ENCODE data around the gene HEXA. TPM values are rescaled to one million over a fixed set of nuclear protein-coding genes. Genes with fewer than 3 reads are reported as not detected.
"Not testable (repeated sequence)": the region's sequence is repeated elsewhere in the genome, so short reads cannot be mapped to it uniquely, and the experiment has no call there.

The HEXA gene
- total and polyA plus RNA-seq, 2 of the 8 experiments (the other 6 are each of a cell fraction or from before 2014, with no cell fraction given): 52.5 to 73.7 TPM

DNA sequence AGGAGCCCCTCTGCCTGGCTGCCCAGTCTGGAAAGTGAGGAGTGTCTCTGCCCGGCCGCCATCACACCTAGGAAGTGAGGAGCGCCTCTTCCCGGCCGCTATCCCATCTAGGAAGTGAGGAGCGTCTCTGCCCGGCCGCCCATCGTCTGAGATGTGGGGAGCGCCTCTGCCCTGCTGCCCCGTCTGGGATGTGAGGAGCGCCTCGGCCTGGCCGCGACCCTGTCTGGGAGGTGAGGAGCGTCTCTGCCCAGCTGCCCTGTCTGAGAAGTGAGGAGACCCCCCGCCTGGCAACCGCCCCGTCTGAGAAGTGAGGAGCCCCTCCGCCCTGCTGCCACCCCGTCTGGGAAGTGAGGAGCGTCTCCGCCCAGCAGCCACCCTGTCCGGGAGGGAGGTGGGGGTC lies 20.5 kb upstream of the HEXA start:
- H2BK12ac ChIP-seq (ENCODE audit: low read depth, low read length); H4K5ac ChIP-seq (ENCODE audit: insufficient read length, low read depth, low read length); H3K79me1 ChIP-seq (ENCODE audit: low read depth, low read length); H3K4ac ChIP-seq (replicated peaks; ENCODE audit: insufficient read length, low read depth, low read length); H3K79me2 ChIP-seq (ENCODE audit: control insufficient read depth in 1 of 2, insufficient read depth in 2 of 2, low read length in 2 of 2); POLR2A ChIA-PET (ENCODE audit: partially characterized antibody); H2BK15ac ChIP-seq (ENCODE audit: low read length); H3K23me2 ChIP-seq (ENCODE audit: low read depth, low read length); H2BK20ac ChIP-seq (ENCODE audit: low read length); H3K18ac ChIP-seq (ENCODE audit: extremely low read depth, low read length); H4K20me1 ChIP-seq (replicated peaks in 1 of 2; ENCODE audit: control insufficient read depth in 1 of 2, insufficient read depth in 2 of 2, low read length in 2 of 2); H3K4me3 ChIP-seq (ENCODE audit: extremely low read depth in 1 of 4, insufficient read depth in 2 of 4, low read depth in 3 of 4, low read length in 4 of 4); H3K14ac ChIP-seq (ENCODE audit: insufficient read length); H2BK5ac ChIP-seq (ENCODE audit: low read depth, low read length); H2BK120ac ChIP-seq (replicated peaks; ENCODE audit: low read depth, low read length); H4K91ac ChIP-seq (replicated peaks; ENCODE audit: insufficient read length, low read length); H3K9me3 ChIP-seq (ENCODE audit: insufficient read depth in 2 of 2, low read depth in 1 of 2, low read length in 1 of 2); H2AK5ac ChIP-seq (ENCODE audit: low read depth, low read length); DNase-seq (ENCODE audit: low read depth in 1 of 2, low spot score in 2 of 2); H3K27ac ChIP-seq (ENCODE audit: low read depth, low read length); H3K56ac ChIP-seq (replicated peaks; ENCODE audit: insufficient read length, low read depth, low read length); H3K36me3 ChIP-seq (ENCODE audit: control insufficient read depth in 2 of 4, insufficient read depth in 4 of 4, low read length in 3 of 4); H4K8ac ChIP-seq (ENCODE audit: extremely low read depth, insufficient read depth, low read length); H3K27me3 ChIP-seq (replicated peaks in 1 of 4; ENCODE audit: control insufficient read depth in 3 of 4, extremely low read depth in 1 of 4, insufficient read depth in 3 of 4, low read length in 3 of 4); FAIRE-seq; CTCF ChIA-PET (ENCODE audit: partially characterized antibody); H3K4me1 ChIP-seq (replicated peaks in 1 of 4; ENCODE audit: control insufficient read depth in 3 of 4, insufficient read depth in 4 of 4, low read length in 3 of 4); H3K23ac ChIP-seq (ENCODE audit: insufficient read length); H3K4me2 ChIP-seq (ENCODE audit: insufficient read depth in 1 of 2, low read depth in 2 of 2, low read length in 2 of 2); H3K9ac ChIP-seq (replicated peaks in 1 of 4; ENCODE audit: extremely low read depth in 1 of 4, low read depth in 3 of 4, low read length in 3 of 4); H2AFZ ChIP-seq (ENCODE audit: low read length): not testable (repeated sequence)
- no CpG with 5 or more reads among the region's 24 CpGs for WGBS, 2 experiments (ENCODE audit: extremely low coverage in 1 of 2, insufficient coverage in 1 of 2, insufficient read length in 1 of 2, insufficient replicate concordance in 2 of 2, low coverage in 1 of 2, low lambda C conversion rate in 2 of 2, missing lambda C conversion rate in 1 of 2)
